A673 (cell line): ENCODE data around the gene KRTAP10-5.

Experiments used
- CTCF ChIP-seq: fragments of 300-800, 200-600 bp; sonication (generic); conservative IDR thresholded peaks from 2 replicates; pipeline ENCODE4 v1.5.1; 2017; ENCODE audit warnings: low read depth, mild to moderate bottlenecking, antibody characterized with exemption, low read length, moderate library complexity, mixed read lengths
- EZH2 ChIP-seq: fragments of 200-600 bp; sonication (generic); IDR thresholded peaks from 2 replicates; pipeline ENCODE4 v1.6.1; 2017; ENCODE audit warnings: borderline replicate concordance, low read depth, mild to moderate bottlenecking, mixed read lengths, antibody characterized with exemption, low read length; ENCODE audit not compliant: poor library complexity, severe bottlenecking

DNA sequence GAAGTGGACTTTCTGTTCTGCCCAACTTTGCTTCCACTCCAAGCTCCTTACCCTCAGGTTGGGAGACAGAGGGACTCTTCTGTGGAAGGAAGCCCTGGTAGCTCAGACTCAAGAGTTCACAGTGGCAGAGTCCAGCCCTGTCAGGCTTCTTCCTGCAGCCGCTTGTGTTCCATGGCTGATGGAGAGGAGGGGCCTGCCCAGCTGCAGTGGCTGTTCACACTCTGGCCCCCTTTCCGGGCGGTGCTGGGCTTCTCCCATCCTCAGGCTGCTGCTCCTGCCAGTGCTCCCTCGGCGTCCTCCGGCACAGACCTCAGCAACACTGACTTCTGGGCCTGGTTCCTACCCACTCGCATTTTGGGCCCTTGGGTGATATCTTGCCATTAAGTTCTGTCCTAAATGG lies 44.4 kb downstream of the KRTAP10-5 start:
- TF ChIP-seq CTCF (no peak), EZH2 (no peak)
